ENCODE measurements around the gene PILRA. TPM values are rescaled to one million over a fixed set of nuclear protein-coding genes. Genes with fewer than 3 reads are reported as not detected.

PILRA gene
- total and polyA plus RNA-seq, 2 of the 8 experiments (the other 6 are each of a cell fraction or from before 2014, with no cell fraction given): 7.6 to 10.6 TPM

DNA sequence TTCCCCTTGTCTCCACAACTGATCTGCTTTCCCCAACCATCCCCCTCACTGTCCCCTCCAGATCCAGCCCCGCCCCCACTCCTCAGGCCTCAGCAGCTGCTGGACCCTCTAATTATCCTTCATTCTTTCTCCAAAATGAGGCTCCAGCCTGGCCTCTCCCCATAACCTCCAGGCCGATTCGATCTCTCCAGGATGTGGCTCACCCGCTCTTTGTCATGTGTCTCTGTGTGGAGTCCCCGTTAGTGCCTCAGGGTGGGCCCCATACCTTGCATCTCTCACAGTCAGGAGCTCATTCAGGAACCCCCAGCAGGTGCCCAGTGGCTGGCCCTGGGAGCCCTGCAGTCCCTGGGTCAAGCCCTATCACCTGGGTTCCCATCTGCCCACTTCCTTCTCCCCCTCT lies 1.3 kb downstream of the PILRA start:
- CTCF ChIA-PET (ENCODE audit: partially characterized antibody): interaction anchor here (1.0 to 2.7 kb wide), 6 partner anchors 16 to 82 kb away, joined by 3 to 17 read pairs (median 4); no protein-coding TSS in a partner anchor
- FAIRE-seq (no peak), DNase-seq (ENCODE audit: low read depth in 1 of 2, low spot score in 2 of 2) (no peak)
- H2BK12ac ChIP-seq (ENCODE audit: low read depth, low read length): no peak overlapping the region
- no peak overlapping the region for H4K5ac ChIP-seq (ENCODE audit: insufficient read length, low read depth, low read length)
- H2AK5ac ChIP-seq (ENCODE audit: low read depth, low read length): no peak overlapping the region
- no peak overlapping the region for H3K9ac ChIP-seq (replicated peaks in 1 of 4; ENCODE audit: extremely low read depth in 1 of 4, low read depth in 3 of 4, low read length in 3 of 4)
- H3K4me3 ChIP-seq (ENCODE audit: extremely low read depth in 1 of 4, insufficient read depth in 2 of 4, low read depth in 3 of 4, low read length in 4 of 4): no peak overlapping the region
- H3K14ac ChIP-seq (ENCODE audit: insufficient read length): no peak overlapping the region
- no peaks in the 10 kb centered on the region for H4K20me1 ChIP-seq (replicated peaks in 1 of 2; ENCODE audit: control insufficient read depth in 1 of 2, insufficient read depth in 2 of 2, low read length in 2 of 2)
- H3K4me2 ChIP-seq (ENCODE audit: insufficient read depth in 1 of 2, low read depth in 2 of 2, low read length in 2 of 2): no peak overlapping the region
- H2BK120ac ChIP-seq (replicated peaks; ENCODE audit: low read depth, low read length): no peak overlapping the region
- H3K4me1 ChIP-seq (replicated peaks in 1 of 4; ENCODE audit: control insufficient read depth in 3 of 4, insufficient read depth in 4 of 4, low read length in 3 of 4): peaks cover 0 to 26% (median 14%) of the 10 kb centered on the region in 4 experiments; a peak in 6 of 7 replicates
- no peak overlapping the region for H4K91ac ChIP-seq (replicated peaks; ENCODE audit: insufficient read length, low read length)
- H4K8ac ChIP-seq (ENCODE audit: extremely low read depth, insufficient read depth, low read length): no peak overlapping the region; the same call in 1 of the 2 replicates
- no peak overlapping the region for H2BK5ac ChIP-seq (ENCODE audit: low read depth, low read length)
- H3K4ac ChIP-seq (replicated peaks; ENCODE audit: insufficient read length, low read depth, low read length): no peak overlapping the region
- no peaks in the 10 kb centered on the region for H3K79me1 ChIP-seq (ENCODE audit: low read depth, low read length)
- H3K56ac ChIP-seq (replicated peaks; ENCODE audit: insufficient read length, low read depth, low read length): no peak overlapping the region
- no peaks in the 10 kb centered on the region for H3K23me2 ChIP-seq (ENCODE audit: low read depth, low read length)
- no peak overlapping the region for H3K23ac ChIP-seq (ENCODE audit: insufficient read length)
- no peak for TF ChIP-seq CREB1 (IDR thresholded peaks at IDR 0.05)
- no peak for TF ChIP-seq ZNF274 (IDR thresholded peaks at IDR 0.05; ENCODE audit: borderline replicate concordance, extremely low read depth, low read length)
- no peak for TF ChIP-seq SP1 (IDR thresholded peaks at IDR 0.05; ENCODE audit: low read depth, low read length)
- no peak for TF ChIP-seq BCL11A (IDR thresholded peaks at IDR 0.05; ENCODE audit: low read depth in 2 of 2, low read length in 2 of 2)
- TF ChIP-seq SIRT6 (IDR thresholded peaks at IDR 0.05; ENCODE audit: low read length): no peak
- TF ChIP-seq POLR2AphosphoS5 (IDR thresholded peaks at IDR 0.05; ENCODE audit: low read depth, low read length): no peak
- TF ChIP-seq BRCA1 (IDR thresholded peaks at IDR 0.05; ENCODE audit: low read depth, low read length): no peak
- TF ChIP-seq CTCF (IDR thresholded peaks at IDR 0.05; ENCODE audit: control extremely low read depth in 1 of 3, insufficient read depth in 1 of 3, low read depth in 1 of 3, low read length in 3 of 3): no peak
- TF ChIP-seq POLR2A (IDR thresholded peaks at IDR 0.05; ENCODE audit: control extremely low read depth in 1 of 2, low read depth in 2 of 2, low read length in 2 of 2): no peak
- no peak for TF ChIP-seq TAF7 (optimal IDR thresholded peaks at IDR 0.05; ENCODE audit: borderline replicate concordance, low read depth, low read length)
- TF ChIP-seq, protein P1, sequence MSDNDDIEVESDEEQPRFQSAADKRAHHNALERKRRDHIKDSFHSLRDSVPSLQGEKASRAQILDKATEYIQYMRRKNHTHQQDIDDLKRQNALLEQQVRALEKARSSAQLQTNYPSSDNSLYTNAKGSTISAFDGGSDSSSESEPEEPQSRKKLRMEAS (IDR thresholded peaks at IDR 0.05): no peak
- no peak for TF ChIP-seq SIX5 (IDR thresholded peaks at IDR 0.05; ENCODE audit: low read depth, low read length)
- TF ChIP-seq KDM1A (IDR thresholded peaks at IDR 0.05; ENCODE audit: borderline replicate concordance, low read length): no peak
- no peak overlapping the region for H2BK20ac ChIP-seq (ENCODE audit: low read length)
- H2BK15ac ChIP-seq (ENCODE audit: low read length): no peak overlapping the region
- no peak overlapping the region for H3K27ac ChIP-seq (ENCODE audit: low read depth, low read length)
- no peak overlapping the region for H2AFZ ChIP-seq (ENCODE audit: low read length)
- no peak overlapping the region for H3K18ac ChIP-seq (ENCODE audit: extremely low read depth, low read length)
- 80% methylated on average over 5 of the region's 5 CpGs; no CpG with 5 or more reads in 1 of the 2 experiments for WGBS, 2 experiments (ENCODE audit: extremely low coverage in 1 of 2, insufficient coverage in 1 of 2, insufficient read length in 1 of 2, insufficient replicate concordance in 2 of 2, low coverage in 1 of 2, low lambda C conversion rate in 2 of 2, missing lambda C conversion rate in 1 of 2)
- 0 out of 7 replicates have a peak, but pooled peaks cover 0 to 2% (median 0%) of the 10 kb centered on the region in 4 experiments for H3K27me3 ChIP-seq (replicated peaks in 1 of 4; ENCODE audit: control insufficient read depth in 3 of 4, extremely low read depth in 1 of 4, insufficient read depth in 3 of 4, low read length in 3 of 4)
- no peaks in the 10 kb centered on the region for H3K36me3 ChIP-seq (ENCODE audit: control insufficient read depth in 2 of 4, insufficient read depth in 4 of 4, low read length in 3 of 4)
- POLR2A ChIA-PET (ENCODE audit: partially characterized antibody): interaction anchor here (0.6 to 1.7 kb wide), 6 partner anchors 10 to 70 kb away, joined by 3 to 12 read pairs (median 4); partner anchors contain the start of genes MEPCE and ZCWPW1
- no peaks in the 10 kb centered on the region for H3K9me3 ChIP-seq (ENCODE audit: insufficient read depth in 2 of 2, low read depth in 1 of 2, low read length in 1 of 2)
- H3K79me2 ChIP-seq (ENCODE audit: control insufficient read depth in 1 of 2, insufficient read depth in 2 of 2, low read length in 2 of 2): no peaks in the 10 kb centered on the region
